Activated CD8-positive, alpha-beta memory T cell treated with anti-CD3 and anti-CD28 coated beads for 48 hours (primary cell): ENCODE data around the gene C18orf63.

Experiments used
- DNase-seq, 3 experiments: peaks; one replicate each; pipeline ENCODE4 v3.0.0-alpha.2; 2020; ENCODE audit warnings: low read depth in 2 of 3, low spot score in 2 of 3

The C18orf63 gene

DNA sequence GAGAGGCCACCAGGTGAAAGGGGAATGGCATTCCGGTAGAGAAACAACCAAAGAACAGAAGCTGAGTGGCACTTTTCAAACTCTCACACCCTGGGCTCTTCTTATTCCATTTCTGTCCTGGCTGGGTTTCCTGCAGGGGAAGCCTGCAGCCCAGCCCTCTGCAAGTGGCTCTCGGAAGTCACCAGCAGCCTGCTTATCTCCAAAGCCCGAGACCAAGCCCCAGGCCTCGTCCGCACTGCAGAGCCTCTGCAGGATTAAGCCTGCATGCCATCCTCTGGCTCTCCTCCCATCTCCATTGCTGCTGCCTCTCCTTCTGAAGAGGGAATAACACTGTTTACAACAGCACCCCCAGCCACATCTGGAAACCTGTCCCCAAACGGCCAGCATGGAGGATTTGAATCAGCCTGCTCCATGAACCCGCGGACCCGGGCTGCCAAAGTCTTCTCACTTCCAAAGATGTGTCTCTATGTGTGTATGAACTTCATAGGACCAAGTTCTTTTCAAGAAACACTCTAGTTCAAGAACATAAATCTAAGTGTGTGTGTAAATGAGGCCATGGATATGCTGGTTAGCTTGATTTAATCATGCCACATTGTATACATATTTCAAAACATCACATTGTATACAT lies 87.3 kb downstream of the C18orf63 start:
- DNase-seq = no peak

DNA sequence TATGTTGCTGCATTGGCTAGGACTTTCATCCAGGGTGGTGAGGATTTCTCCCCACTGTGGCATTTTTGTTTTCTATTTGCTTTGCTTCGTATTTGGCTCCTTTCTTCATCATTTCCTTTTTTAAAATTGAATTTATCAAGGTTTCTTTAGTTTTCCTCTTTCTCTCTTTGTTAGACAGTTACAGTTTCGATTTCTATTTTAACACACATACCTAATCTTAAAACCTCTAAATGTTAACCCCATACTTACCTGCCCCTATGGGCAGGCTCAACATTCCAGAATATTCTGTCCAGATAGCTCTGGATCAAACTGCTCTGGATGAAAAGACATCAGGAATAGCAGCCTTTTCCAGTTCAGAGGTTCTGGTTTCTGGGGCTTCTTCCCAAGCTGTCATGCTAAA lies 92.2 kb downstream of the C18orf63 start:
- no peak for DNase-seq
